Uterus (tissue), 2 donors: ENCODE data around the gene TMEM266.

Experiments
- CTCF ChIP-seq, 4 experiments: fragments of 200-600 bp in 2 of 4; fragments of 450-650 bp in 2 of 4; sonication (generic) in 2 of 4; IDR thresholded peaks; one replicate each; pipeline ENCODE4 v1.5.1; 2016 to 2019; ENCODE audit warnings: antibody characterized with exemption in 4 of 4, mild to moderate bottlenecking in 2 of 4, moderate library complexity in 1 of 4
- POLR2A ChIP-seq, 2 donors: fragments of 450-650 bp; IDR thresholded peaks; one replicate each; pipeline ENCODE4 v1.6.1; 2016; ENCODE audit warnings: antibody characterized with exemption in 2 of 2, mild to moderate bottlenecking in 1 of 2, moderate library complexity in 1 of 2

- TF ChIP-seq CTCF (IDR thresholded peaks at IDR 0.05) = no peak
- no peak for TF ChIP-seq POLR2A (IDR thresholded peaks at IDR 0.05)
Measured at GRCh38 chr15:76187163-76187562, 127.4 kb downstream of the TMEM266 start.
